NCI-H748 treated with DMSO at 0.1 percent for 48 hours (cell line): ENCODE results near the gene FNDC4.
A peak's percentile ranks its signal among the peaks of the same experiment; 100 is the strongest.

Experiments
- DNase-seq: peaks from one replicate; lab custom pipeline; 2025; lab: John Stamatoyannopoulos, UW

The FNDC4 gene

GRCh38 chr2:27493948-27494283 is 1.1 kb downstream of the FNDC4 start:
- DNase-seq = no peak

DNA sequence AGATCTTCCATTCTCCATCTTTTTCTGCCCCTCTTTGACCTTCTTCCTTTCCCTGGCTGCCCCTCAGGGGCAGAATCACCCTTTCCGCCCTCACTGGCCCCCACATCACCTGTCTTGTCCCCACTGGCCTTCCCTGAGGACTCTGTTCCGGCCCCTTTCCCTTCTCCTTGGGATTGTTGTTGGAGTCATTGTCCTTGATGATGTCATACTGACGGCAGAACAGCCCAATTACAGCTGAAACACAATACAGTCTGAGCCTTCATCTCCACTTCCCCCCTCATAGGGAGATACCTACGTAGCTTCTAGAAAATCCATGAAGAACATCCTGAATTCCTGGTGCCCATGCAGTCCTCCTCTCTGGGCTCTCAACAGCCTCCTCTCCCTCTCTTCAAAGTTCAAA is 2.4 kb downstream of the FNDC4 start:
- DNase-seq = no peak

DNA sequence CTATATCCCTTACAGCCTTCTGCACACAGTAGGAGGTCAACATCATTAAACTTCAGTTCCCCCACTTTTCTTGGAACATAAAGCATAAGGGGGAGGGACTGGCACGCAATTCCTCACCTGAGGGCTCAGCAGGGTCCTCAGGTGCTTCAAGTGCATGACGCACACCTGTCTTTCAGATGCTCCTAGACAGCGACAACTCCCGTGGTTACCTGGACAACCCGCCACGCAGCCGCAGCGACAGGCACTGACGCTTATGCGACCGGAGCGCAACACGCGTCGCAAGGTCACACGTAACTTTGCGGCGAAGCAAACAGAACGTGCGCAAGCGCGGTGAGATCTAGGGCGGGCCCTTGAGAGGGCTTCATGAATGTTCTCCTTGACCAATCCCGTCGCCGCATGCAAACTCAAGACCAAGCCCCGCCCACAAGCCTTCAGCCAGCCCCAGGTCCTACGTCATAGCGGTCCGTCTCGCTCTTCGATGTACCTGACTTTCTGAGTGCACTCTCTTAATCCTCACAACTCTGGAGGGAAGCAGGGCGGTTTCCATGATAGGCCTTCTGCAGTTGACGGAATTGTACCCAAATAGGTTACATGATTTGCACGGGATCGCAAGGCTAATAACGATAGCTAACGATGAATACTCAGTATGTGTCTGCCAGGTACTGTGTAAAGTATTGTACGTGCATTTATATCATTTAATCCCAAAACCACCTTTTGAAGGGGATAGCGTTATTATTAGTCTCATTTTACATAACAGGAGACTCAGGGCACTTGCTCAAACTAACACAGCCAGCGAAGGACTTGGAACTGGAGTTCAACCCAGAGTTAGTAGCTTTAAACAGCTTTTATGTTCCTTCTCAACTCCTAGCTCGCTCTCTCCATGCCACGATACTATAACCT is 5.3 kb downstream of the FNDC4 start, which contains the start of gene IFT172:
Gene IFT172, minus strand, starts transcription at position 246 of the 900 bp plus-strand sequence. Its CDS starts 90 bp downstream, at position 156.
- peak; percentile 99 for DNase-seq

DNA sequence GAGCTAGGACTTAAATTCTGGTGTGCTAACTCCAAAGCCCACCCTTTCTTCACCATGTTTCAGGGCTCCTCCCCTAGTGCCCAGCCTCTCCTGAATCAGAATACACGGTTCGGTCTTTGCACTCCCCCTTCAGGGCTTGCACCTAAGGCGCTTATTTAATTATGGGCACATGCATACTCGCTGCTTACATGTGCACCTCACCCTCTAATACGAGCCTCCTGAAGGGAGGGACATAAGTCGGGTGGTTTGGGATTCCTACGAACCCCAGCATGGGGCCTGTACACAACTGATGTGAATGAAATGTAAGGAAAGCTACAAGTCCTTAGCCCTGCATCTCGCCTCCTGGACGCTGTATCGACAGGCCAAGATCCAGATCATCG is 5.9 kb downstream of the FNDC4 start:
- DNase-seq = no peak

DNA sequence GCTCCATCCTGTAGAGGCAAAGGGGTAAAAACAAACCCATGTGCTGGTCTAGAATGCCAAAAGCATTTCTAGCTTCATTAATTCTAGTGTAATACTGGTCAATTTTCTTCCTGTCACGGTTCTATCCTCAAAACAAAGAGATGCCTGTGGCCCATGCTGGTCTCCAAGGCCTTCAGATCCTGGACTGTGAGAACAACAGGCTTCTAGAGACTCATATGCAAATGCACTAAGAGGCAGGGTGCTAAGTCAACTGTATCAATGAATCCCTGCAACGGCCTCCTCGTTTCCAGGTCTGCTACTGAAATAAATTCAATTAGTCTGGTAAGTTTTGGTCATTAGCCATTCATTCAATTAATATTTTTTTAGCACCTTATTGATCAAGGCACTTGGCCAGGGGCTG is 9.5 kb downstream of the FNDC4 start:
- no peak for DNase-seq

GRCh38 chr2:27471961-27472360 is 23.0 kb downstream of the FNDC4 start:
- no peak for DNase-seq

GRCh38 chr2:27464443-27464842 is 30.6 kb downstream of the FNDC4 start:
- no peak for DNase-seq

DNA sequence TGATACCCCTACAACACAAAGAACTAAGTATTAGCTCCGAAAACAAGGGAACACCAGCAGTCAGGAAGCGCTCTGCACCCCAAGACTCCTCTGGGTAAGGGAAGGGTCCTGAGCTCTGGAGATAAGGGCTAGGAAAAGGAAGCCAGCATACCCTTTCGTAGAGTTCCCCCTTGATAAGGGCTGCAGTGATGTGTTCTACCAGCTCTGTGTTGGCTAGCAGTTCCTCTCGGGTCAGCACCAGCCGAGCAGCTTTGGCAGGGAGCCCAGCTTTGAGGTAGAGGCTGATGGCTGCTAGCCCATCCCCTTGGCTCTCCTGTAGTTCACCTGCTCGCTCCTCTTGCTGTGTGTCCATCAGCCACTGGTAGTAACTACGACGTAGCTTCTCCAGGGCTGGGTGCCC is 33.9 kb downstream of the FNDC4 start:
- DNase-seq = no peak

DNA sequence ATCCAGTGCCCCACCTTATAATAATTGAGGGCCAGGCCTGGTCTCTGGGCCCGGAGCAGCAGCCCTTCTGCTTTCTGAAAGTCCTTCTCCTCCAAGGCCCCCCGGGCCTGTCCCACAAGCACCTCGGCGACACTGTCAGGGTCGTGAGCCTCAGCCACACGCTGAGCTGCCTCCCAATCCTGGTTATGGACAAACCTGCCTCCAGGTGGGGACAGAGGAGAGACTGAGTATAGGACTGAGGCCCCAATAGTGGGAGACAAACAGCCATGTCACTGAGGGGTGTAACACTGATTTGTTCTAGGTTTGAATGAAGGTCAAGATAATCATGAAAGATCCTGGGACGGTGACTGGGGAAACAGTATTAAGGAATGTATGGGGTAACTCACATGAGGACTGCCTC is 41.0 kb downstream of the FNDC4 start:
- DNase-seq = no peak

DNA sequence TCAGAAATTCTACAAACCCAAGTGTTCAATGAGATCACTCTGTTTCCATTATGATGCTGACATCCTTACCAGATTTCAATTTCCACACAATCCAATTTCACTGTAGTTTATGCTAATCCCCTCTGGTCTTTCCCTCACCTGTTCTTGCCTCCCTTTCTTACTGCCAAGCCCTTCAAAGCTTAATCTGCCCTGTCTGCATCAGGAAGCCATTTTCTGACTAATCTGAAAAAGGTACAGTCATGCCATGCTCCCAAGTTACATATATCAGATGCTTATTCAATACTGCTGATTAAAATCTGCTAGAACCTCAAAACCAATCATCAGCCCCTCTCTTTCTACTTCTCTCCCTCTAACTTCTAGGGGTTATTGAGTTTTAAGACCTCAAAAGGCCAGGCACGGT is 43.9 kb downstream of the FNDC4 start:
- no peak for DNase-seq

DNA sequence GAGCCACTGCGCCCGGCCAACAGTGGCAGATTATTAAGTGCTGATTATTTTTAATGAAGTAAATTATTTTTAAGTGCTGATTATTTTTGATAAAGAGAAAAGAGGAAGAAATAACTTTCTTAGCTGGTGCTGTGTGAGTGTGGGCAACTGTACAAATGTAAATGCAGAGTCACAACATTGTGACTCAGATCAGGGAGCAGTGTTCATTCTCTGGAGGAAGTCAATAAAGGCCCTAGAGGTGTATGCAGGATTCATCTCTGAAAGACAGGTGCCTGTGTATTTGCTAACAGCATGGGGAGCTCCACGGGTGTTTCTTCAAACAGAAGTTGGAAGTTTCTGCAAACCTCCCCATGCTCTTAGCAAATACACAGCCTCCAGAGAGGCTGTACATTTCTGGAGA is 46.6 kb downstream of the FNDC4 start:
- DNase-seq = no peak

- DNase-seq = no peak
Measured at GRCh38 chr2:27446057-27446456, 48.9 kb downstream of the FNDC4 start.

GRCh38 chr2:27445615-27446014 is 49.4 kb downstream of the FNDC4 start:
- DNase-seq = no peak

GRCh38 chr2:27445155-27445554 is 49.8 kb downstream of the FNDC4 start:
- DNase-seq = no peak

DNA sequence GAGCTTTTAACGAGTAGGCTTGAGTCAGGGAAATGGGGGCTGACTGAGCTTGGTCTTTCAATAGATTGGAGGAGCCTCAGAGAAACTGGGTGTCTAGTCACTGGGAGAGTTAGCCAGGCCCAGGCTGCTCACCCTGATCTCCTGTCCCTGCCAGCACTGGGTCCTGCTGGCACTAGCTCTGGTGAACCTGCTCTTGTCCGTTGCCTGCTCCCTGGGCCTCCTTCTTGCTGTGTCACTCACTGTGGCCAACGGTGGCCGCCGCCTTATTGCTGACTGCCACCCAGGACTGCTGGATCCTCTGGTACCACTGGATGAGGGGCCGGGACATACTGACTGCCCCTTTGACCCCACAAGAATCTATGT is 52.1 kb downstream of the FNDC4 start:
- no peak for DNase-seq

DNA sequence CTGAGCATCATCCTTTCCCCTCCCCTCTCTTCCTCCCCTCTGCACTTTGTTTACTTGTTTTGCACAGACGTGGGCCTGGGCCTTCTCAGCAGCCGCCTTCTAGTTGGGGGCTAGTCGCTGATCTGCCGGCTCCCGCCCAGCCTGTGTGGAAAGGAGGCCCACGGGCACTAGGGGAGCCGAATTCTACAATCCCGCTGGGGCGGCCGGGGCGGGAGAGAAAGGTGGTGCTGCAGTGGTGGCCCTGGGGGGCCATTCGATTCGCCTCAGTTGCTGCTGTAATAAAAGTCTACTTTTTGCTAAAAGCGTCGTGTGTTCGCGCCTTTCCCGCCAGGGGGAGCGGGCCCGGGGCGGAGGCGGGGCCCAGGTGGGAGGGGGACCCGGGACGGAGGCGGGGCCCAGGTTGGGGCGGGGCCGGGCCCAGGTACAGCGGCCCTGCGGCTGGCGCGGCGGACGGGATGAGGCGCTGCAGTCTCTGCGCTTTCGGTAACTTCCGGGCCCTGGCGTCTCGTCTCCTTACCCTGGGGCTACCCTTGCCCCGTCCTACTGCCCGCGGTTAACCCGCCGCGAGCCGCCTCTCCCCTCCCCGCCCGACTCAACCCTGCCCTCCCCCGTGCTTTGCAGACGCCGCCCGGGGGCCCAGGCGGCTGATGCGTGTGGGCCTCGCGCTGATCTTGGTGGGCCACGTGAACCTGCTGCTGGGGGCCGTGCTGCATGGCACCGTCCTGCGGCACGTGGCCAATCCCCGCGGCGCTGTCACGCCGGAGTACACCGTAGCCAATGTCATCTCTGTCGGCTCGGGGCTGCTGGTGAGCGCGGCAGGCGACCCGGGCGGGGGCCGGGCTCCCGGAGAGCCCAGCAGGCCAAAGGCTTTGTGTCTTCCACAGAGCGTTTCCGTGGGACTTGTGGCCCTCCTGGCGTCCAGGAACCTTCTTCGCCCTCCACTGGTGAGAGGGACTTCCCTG is 52.8 kb downstream of the FNDC4 start, which contains the start of gene KRTCAP3:
Gene KRTCAP3, plus strand, starts transcription at position 424 of the 962 bp plus-strand sequence. Its CDS starts 32 bp downstream, at position 456.
- DNase-seq = peak; percentile 62
